HG02759 (cell line): ENCODE results near the gene RICTOR.

Source experiments
- ATAC-seq: cut with Tn5 transposase; IDR thresholded peaks from one replicate; pipeline ENCODE4 v1.9.1; 2021; ENCODE audit warnings: mild to moderate bottlenecking, moderate library complexity; ENCODE audit not compliant: unreplicated experiment

Gene RICTOR, protein sequence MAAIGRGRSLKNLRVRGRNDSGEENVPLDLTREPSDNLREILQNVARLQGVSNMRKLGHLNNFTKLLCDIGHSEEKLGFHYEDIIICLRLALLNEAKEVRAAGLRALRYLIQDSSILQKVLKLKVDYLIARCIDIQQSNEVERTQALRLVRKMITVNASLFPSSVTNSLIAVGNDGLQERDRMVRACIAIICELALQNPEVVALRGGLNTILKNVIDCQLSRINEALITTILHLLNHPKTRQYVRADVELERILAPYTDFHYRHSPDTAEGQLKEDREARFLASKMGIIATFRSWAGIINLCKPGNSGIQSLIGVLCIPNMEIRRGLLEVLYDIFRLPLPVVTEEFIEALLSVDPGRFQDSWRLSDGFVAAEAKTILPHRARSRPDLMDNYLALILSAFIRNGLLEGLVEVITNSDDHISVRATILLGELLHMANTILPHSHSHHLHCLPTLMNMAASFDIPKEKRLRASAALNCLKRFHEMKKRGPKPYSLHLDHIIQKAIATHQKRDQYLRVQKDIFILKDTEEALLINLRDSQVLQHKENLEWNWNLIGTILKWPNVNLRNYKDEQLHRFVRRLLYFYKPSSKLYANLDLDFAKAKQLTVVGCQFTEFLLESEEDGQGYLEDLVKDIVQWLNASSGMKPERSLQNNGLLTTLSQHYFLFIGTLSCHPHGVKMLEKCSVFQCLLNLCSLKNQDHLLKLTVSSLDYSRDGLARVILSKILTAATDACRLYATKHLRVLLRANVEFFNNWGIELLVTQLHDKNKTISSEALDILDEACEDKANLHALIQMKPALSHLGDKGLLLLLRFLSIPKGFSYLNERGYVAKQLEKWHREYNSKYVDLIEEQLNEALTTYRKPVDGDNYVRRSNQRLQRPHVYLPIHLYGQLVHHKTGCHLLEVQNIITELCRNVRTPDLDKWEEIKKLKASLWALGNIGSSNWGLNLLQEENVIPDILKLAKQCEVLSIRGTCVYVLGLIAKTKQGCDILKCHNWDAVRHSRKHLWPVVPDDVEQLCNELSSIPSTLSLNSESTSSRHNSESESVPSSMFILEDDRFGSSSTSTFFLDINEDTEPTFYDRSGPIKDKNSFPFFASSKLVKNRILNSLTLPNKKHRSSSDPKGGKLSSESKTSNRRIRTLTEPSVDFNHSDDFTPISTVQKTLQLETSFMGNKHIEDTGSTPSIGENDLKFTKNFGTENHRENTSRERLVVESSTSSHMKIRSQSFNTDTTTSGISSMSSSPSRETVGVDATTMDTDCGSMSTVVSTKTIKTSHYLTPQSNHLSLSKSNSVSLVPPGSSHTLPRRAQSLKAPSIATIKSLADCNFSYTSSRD (N-terminal part only)

DNA sequence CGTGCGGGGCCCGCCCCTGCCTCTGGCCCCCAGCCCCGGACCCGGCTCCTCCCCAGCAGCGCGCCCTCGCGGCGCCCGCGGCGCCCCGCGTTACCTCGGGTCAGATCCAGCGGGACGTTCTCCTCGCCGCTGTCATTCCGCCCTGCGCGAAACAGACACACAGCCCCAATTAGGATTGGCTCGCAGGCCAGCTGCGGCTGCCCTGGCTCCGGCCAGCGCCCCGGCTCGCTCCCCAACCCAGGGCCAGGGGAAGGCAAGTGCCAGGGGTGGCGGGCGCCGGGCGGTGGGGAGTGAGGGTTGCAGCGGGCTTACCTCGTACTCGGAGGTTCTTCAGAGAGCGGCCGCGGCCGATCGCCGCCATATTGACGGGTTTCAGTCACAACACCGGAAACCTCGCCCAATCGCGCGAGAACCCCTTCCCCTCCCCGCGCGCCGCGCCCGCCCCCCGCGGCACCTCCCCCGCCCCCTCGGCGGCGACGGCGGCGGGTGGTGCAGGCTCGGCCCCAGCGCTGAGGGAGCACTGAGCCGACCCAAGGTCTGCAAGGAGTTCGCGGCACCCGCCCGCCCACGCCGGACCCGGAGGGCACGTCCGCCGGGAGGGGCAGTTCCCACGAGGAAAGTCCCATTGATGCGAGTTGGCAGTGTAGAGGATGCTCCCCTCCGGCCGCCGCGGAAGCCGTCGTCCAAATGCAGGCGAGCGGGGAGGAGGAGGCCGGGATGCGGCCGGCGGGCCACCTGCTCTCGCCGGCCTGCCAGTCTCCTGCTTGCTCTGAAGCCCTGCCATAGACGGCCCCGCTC, at the start of gene RICTOR:
Gene RICTOR, minus strand, starts transcription at position 383 of the 798 bp plus-strand sequence. Its CDS starts 22 bp downstream, at position 361.
- peak; percentile 81 for ATAC-seq

DNA sequence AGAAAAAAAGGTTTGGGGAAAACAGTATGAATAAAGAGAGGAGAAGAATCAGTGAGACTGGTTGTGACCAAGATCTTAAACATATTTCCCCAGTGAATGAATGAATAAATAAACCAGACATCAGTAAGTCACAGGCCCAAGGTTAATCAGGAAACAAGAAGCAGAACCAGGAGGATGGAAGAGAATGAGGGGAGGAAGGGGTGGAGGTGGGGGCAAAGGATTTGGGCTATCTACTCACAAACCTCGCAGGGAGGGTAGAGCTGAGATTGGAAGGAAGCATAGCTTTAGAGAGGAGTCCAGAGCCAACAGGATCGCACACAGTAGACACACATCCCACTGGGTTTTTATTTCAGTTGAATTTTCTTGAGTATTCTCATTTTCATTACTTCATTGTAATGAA, 47.7 kb upstream of the RICTOR start:
- ATAC-seq = no peak

DNA sequence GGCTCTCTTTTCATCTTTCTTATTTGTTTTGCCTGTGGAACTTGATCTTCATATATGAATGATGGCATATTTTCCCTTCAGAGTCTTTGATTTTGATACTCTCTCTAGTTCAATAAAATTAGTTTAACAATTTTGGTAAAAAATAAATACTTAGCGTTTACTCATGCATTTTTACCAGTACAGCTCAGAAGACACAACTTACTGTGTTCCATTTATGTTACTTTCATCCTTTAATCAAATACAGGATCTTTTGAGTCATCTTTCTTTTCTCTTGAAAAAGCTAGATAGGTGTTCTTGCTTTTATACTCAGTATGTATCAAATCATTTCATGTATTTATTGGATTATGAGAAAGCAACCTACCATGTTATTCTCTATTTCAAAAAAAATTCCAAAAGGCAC, 47.1 kb upstream of the RICTOR start:
- no peak for ATAC-seq

DNA sequence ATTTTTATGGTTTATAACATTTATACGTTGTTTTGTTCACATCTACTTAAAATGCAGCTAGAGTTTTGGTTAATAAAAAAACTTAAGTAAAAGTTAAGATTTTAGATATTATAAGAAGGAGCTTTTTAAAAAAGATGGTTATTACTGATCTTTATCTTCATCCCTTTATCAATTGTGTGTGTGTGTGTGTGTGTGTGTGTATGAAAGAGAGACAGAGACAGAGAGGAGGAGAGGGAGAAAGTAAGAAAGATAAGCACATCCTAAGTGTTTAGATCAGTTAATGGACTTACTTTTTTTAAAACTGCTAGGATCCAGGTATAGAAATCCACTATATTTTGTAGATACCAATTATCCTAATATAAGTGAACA, 45.8 kb upstream of the RICTOR start:
- no peak for ATAC-seq

DNA sequence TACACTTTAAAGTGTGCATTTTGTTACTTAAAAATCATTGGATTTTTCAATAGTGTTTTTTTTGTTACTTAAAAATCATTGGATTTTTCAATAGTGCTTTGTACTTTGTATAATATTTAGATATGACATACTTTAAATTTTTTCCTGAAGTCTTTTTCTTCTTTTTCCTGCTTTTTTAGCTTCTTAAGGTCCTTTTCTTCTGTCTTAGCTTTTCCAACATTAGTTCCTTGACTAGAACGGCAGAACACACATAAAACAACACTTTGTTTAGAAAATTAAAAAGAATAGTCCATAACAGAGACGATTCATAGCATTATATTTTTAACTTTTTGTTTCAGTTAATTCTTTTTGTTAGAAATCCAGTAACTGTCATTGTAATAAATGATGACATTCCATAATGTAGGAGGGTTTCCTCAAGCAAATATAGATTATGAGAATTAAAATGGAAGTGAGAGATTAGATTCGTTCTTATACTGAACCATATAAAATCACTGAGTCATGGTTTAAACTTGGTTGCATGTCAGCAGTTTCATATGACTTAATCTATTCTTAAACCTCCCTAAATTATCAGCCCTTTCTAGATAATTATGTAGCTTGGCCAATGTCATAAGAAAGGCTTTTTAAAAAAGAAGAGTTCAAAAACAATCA, 45.3 kb upstream of the RICTOR start:
- ATAC-seq = no peak

DNA sequence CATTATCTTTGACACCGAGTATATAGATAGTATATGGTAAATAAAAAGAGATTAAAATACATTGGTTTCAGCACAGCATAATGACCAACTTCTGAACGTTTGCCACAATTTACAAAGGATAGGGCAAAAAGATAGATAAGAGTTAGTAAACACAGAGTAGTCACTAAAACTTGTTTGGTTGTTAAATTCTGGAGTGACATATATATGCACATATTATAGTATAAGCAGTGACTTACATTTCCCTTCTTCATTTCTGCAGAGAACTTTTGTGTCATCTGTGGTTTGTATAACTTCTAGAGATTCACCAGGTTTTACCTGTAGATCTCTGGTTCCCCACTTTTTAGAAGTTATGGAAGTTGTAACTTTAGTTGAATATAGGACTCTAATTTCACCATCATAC, 44.4 kb upstream of the RICTOR start:
- no peak for ATAC-seq

DNA sequence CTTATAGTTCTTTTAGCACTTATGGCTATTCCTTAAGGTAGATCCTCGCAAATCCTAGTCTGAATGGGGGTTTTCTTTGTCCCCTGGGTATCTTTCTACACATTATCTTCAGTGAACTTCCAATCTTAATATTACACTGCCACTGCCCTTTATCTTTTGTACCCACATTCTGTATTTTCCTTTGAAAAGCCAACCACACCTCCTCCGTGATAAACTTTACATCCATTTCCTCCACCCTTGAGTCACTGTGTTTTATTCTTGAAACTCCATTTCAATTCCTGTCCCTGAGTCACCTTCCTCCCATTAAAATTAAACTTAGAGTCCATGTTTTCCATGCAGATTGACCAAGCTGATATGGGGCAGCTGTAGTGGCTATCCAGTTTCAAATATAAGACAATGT, 43.2 kb upstream of the RICTOR start:
- no peak for ATAC-seq

DNA sequence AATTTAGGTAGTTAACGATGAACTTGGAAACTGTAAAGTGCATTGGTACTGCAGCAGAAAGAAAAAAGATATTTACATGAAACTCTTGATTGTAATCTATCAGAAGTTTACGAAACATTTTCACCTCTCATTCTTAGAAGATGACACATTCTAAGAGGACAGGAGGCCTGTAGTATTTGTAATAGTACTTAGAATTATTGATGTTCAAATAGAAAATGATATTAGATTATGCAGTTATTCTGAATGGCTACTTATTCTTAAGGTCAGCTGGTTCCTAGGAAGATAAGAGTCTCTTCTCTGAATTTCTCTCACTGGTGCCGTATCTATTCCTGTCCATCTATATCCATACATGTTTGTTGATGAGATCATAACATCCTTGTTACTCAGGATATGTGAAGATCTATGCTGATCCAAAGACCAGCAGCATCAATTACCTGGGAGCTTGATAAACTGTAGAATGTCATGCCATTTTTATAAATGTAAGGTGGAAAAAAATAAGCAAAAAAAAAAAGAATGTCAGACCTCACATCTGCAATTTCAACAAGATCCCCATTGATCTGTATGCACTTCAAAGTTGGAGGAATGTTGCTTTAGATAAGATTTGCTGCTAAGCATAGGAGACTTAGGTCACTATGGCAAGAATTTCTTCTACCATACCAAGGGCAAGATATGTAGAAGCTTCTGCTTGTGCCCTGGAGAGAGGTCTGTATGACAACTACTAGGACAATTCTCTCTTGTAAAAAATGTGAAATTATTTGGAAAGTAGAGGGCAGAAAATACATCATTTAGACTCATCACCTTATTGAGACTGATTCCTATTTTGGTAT, 42.4 kb upstream of the RICTOR start:
- no peak for ATAC-seq

DNA sequence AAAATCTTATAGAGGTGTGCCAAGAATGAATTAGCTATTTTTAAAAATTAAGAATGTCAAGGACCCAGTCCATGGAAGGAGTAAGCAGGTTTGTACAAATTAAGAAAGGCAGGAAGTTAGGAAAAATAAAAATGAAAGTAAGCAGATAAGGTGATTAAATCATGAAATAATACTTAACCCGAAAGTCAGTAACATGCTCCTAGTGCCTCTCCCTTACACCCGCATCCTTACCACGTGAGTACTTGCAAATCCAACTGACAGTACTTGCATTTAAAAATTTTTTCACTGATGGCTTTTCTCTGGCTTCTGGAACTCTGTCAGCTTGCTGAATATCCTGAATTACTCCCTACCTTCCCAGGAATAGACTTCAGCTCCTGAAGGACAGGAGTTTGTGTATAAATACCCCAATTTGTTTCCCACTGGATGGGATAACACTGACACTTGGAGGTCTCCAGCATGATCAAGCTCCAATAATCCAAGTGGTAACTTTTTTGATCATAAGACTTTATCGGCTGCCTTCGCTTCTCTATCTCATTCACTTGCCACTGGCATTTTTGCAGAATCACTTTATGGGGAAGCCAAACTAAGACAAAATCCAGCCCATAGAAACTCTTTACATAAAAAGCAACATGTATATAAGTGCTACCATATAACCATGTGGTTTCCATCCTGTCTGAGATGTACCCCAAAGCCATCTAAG, 41.6 kb upstream of the RICTOR start:
- ATAC-seq = no peak

DNA sequence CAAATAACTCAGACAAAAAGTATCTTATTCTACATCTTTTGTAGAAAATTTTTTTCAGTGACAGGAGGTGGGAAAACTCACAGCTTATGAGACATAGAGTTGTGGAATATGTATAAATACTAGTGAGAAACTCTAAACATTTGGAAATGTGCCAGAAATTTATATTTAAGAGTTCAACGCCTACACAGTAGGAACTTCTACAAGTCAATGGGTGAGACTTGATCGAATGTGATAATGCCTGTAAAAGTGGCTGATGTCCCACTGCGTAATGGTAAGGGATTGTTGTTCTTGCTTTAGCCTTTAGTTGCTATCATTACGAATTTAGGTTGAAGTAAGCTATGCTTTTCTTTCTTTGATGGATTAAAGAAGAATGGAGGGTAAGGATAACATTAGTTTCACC, 40.0 kb upstream of the RICTOR start:
- ATAC-seq = no peak

DNA sequence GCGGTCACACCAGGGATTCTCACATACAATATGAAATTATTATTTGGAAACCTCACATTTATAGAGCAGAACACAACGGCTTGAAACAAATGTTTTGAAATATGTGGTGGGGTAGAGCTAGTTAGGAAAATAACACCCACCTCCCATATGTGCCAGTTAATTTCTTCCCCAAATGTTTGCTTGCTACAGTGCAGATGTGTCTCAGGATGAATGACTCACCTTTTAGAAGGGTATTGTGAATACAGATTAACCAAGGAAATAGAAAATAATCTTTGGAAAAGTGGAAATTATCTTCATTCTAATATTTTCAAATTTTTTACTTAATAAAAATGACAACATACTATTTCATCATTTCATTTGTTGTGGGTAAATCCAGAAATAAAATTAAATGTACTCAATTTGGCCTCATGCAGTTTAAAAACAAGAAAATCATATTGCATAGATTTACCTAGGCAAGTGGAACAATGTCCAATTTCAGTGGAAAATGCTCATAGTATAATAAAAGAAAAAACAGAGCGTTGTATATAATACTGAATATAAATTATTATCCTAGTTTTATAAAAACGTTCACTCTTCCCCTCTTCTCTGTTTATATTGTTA, 39.3 kb upstream of the RICTOR start:
- ATAC-seq = no peak

DNA sequence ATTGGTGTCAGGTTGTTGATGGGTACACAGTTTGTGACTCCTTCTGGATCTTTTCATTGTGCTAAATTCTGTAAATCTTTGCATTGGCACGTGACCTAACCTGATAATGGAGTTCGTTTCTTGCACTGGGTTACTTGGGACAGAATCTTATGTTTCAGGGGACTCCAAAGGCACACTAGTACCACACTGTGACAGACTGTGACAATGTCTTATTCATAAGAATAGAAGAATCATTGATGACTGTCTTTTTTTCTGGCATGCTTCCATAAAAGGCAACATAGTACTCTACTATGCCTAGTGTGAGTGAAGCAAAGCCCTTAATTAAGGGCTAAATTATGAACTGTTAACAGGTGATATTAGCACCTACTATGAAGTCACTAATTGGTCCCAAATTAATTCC, 35.4 kb upstream of the RICTOR start:
- ATAC-seq = no peak

DNA sequence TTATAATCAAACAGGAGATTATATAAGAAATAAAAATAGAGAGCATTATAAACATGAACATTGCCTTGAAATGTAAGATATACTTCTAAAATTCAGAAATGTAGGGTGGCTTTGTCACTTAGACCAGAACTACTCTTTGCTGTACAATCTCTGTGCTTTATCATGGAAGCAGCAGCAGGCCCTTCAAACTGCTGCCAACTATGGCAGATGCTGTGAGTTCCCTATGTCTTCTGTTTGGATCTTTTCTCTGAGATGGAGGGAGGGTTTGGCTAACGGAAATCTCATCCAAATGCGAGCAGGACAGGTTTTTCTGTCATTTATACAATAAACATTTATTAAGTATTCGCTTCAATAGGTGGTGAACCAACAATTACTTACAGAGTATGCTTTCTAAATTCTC, 34.8 kb upstream of the RICTOR start:
- ATAC-seq = no peak

DNA sequence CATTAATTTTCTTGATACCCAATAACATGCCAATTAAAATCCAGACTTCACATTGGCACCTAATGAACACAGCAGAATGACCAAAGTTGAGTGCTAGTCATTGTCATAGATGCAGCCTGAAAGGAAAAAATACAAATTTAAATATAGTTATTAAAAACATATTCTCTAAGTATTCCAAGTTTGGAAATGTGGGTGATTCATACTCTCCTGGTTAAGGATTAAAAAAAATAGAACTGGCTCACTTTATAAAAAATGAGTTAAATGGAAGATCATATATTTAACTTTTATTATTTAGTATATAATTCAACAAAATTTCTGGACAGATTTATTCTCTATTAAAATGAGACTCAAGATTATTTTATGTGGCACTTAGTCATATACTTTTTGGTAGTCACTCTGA, 33.2 kb upstream of the RICTOR start:
- no peak for ATAC-seq

DNA sequence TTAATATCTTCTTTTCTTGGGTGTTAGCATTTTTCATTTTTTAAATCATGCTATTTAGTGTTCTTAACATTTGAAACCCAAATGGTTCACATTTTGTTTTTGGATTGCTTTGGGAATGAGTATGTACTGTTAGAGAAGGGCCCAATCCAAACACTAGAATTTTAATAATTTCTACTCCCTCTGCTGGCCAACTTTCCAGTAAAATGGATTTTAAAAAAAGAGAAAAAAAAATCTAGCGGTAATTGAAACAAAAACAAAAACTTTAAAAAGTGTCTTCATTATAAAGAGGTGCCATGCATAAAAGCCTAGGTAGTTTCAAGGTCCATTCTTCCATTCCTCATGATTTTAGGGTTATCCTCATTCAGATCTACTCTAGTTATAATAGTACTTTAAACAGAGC, 32.1 kb upstream of the RICTOR start:
- no peak for ATAC-seq

DNA sequence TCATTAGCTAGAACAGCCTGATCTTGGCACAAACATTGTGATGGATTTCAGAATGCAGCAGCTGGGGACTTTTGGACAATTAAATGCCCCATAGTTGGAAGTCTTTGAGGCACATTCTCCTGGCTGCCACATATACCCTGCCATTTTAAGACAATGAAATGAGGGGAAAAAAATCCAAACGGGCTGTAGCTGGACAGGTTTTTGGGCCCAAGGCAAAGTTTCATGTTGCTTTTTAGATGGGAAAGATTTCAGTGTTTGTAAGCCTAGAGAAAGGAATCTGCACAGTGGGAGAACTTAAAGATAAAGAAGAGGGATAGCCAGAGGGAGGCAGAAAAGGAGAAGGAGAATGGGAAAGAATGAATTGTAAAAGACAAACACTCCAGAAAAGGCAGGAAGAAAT, 30.0 kb upstream of the RICTOR start:
- ATAC-seq = no peak

DNA sequence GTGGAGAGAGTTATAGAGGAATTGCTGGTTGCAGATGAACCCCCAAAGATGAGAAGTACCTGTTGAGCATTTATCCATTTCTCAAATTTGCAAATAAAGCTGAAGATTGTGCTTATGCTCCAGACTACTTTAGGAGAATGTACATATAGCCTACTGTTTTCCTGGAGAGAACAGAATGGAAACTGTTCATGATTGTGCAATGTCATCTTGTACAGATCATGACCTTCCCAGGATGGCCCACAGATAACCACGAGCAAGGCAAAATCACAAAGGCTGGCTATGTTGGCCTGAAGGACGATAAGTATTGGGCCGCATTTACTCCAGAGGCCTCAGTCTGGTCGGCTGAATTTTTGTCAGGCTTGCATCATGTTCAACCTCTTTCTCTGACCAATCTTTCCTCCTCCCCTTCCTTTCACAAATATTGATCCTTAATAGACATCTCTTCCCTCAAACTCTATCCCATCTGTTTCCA, 28.5 kb upstream of the RICTOR start:
- ATAC-seq = no peak

DNA sequence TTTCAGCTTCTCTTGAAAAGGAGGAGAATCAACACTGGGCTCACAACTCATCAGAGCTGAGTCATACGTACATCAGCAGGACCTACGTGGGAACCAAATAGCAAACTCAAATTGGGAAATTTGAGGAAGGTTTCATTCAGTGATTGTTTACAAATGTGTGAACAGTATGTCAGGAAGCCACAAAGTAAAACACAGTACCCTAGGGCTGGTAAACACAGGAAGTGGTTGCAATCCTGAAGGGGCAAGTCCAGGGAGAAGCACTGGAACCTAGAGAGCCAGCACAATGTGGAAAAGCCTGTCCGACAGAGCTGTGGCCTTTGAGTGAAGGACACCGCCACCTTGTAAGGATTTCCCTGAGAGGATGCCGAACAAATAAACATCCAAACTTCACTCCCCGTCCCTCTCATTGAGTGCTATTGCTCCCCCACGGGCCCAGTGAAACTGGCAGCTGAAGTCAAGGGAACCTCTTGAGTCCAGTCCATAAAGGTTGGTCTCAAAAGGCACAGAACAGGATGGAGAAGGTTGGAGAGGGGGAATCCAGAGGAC, 26.7 kb upstream of the RICTOR start:
- ATAC-seq = no peak
